Ovary (tissue), 9 donors: ENCODE data around the gene LSAMP. TPM values are rescaled to one million over a fixed set of nuclear protein-coding genes. Genes with fewer than 3 reads are reported as not detected.

Source experiments
- DNase-seq, 5 donors: peaks; one replicate each; pipeline ENCODE4 v3.0.0-alpha.2; 2019 to 2020
- H3K27ac ChIP-seq, 2 donors: fragments of 200-600 bp; one replicate each; pipeline versions ENCODE4 v1.5.1 to v1.8.0; 2019 to 2022
- H3K27me3 ChIP-seq: fragments of 200-600 bp; one replicate; pipeline ENCODE4 v1.8.0; 2022
- H3K36me3 ChIP-seq: fragments of 200-600 bp; sonication (generic); one replicate; pipeline ENCODE4 v1.5.1; 2019
- H3K4me1 ChIP-seq: one replicate; pipeline ENCODE4 v1.8.1; 2013; ENCODE audit warnings: mild to moderate bottlenecking, moderate library complexity; ENCODE audit not compliant: insufficient read depth
- H3K4me3 ChIP-seq: fragments of 200-600 bp; sonication (generic); one replicate; pipeline ENCODE4 v1.5.1; 2017
- H3K9me3 ChIP-seq, 2 donors: fragments of 200-600 bp in 1 of 2; sonication (generic) in 1 of 2; one replicate each; pipeline versions ENCODE4 v1.5.1 to v1.8.1; 2013 to 2019; ENCODE audit warnings: mild to moderate bottlenecking in 1 of 2, moderate library complexity in 1 of 2
- CTCF ChIP-seq, 3 donors: fragments of 450-650 bp in 2 of 3; fragments of 200-600 bp in 1 of 3; IDR thresholded peaks; one replicate each; pipeline versions ENCODE4 v1.5.1 to v1.8.0; 2016 to 2022; ENCODE audit warnings: antibody characterized with exemption in 3 of 3, mild to moderate bottlenecking in 1 of 3
- EP300 ChIP-seq: sonication (generic); formaldehyde crosslinking; IDR thresholded peaks from one replicate; pipeline ENCODE4 v1.6.1; 2017; ENCODE audit warnings: antibody characterized with exemption
- POLR2A ChIP-seq: fragments of 450-650 bp; IDR thresholded peaks from one replicate; pipeline ENCODE4 v1.6.1; 2017; ENCODE audit warnings: antibody characterized with exemption, mild to moderate bottlenecking, moderate library complexity
- WGBS, 3 donors: extraction: QIAGEN DNeasy Blood & Tissue Kit in 1 of 3; methylation state at CpG; one replicate each; pipeline versions ENCODE4 v1.1.5 to v1.1.7; 2013 to 2017; 5-methylcytosine and 5-hydroxymethylcytosine counted together
- intact Hi-C, 4 donors: fragments of 100-400 bp; cut with DNase I; formaldehyde crosslinking; loops; one replicate each; pipeline versions ENCODE4 v1.11.0 to v1.15.1; 2022 to 2023
- polyA plus RNA-seq, 2 donors: library from polyadenylated mRNA; stranded (reverse); fragments of 200-250 nt in 1 of 2; fragments of 350-450 nt in 1 of 2; fragmentation: Illumina TruSeq in 1 of 2; extraction: RNeasy Lipid Tissue Mini Kit (QIAGEN cat#74804) in 1 of 2; gene quantifications; one replicate each; pipeline ENCODE4 v1.2.3, GENCODE V29; 2013 to 2014
- total RNA-seq, 7 donors: library from RNA; depleted of rRNA in 2 of 7; stranded (reverse); fragments of >200 nt in 2 of 7; fragmentation: NEBNext Ultra II Directional in 3 of 7; extraction: Animal tissue kit (Norgen Biotek cat#: 25700) in 3 of 7; gene quantifications; one replicate each; pipeline versions ENCODE4 v1.1.0 to v1.2.4, GENCODE V29; 2016 to 2023
- donor health status: DM: no; HTN: no; CAD: no; lungs with moderate emphysema.
- donor health status: DM: no; HTN: no; CAD: no.
- donor health status: Bipolar disorder and iron deficiency.
- donor health status: DM: yes; HTN: yes; CAD: no.
- donor health status: DM: no; HTN: no; CAD: no.
- donor health status: DM: yes; HTN: yes; CAD: no.

Gene LSAMP
- total and polyA plus RNA-seq, 9 donors: 1.1 to 13.0 (median 5.4) TPM

GRCh38 chr3:116322750-116323375 is 122.4 kb downstream of the LSAMP start:
- no peak for DNase-seq
- WGBS, 3 donors: 89 to 94% (median 91%) methylated on average over 2 of the region's 2 CpGs
- H3K27me3 ChIP-seq: no peaks in the 10 kb centered on the region
- intact Hi-C loops: no loop called here
- no peaks in the 10 kb centered on the region for H3K4me1 ChIP-seq
- H3K4me3 ChIP-seq: no peak overlapping the region
- H3K9me3 ChIP-seq: no peaks in the 10 kb centered on the region
- H3K36me3 ChIP-seq: no peaks in the 10 kb centered on the region
- TF ChIP-seq EP300 (no peak), CTCF (IDR thresholded peaks at IDR 0.05) (no peak), POLR2A (no peak)
- H3K27ac ChIP-seq: no peak overlapping the region

- Histone ChIP-seq H3K4me1 (no peaks in the 10 kb centered on the region), H3K27ac (no peak overlapping the region), H3K36me3 (no peaks in the 10 kb centered on the region), H3K4me3 (no peak overlapping the region), H3K9me3 (no peaks in the 10 kb centered on the region), H3K27me3 (no peaks in the 10 kb centered on the region)
- WGBS, 3 donors: 86 to 90% (median 87%) methylated on average over 1 of the region's 1 CpG
- TF ChIP-seq CTCF (IDR thresholded peaks at IDR 0.05): no peak
- no peak for TF ChIP-seq POLR2A
- no peak for TF ChIP-seq EP300
- intact Hi-C loops: no loop called here
- no peak for DNase-seq
Measured at GRCh38 chr3:116318370-116318769, 126.9 kb downstream of the LSAMP start.

GRCh38 chr3:116316771-116317170 is 128.5 kb downstream of the LSAMP start:
- Histone ChIP-seq H3K27me3 (no peaks in the 10 kb centered on the region), H3K36me3 (no peaks in the 10 kb centered on the region), H3K27ac (no peak overlapping the region), H3K4me1 (no peaks in the 10 kb centered on the region), H3K4me3 (no peak overlapping the region), H3K9me3 (no peaks in the 10 kb centered on the region)
- no peak for DNase-seq
- TF ChIP-seq CTCF (IDR thresholded peaks at IDR 0.05): no peak
- TF ChIP-seq POLR2A: no peak
- TF ChIP-seq EP300: no peak
- 78 to 84% (median 83%) methylated on average over 3 of the region's 3 CpGs for WGBS, 3 donors
- intact Hi-C loops: no loop called here

- WGBS, 3 donors: 46 to 57% (median 50%) methylated on average over 3 of the region's 3 CpGs
Measured at GRCh38 chr3:116314476-116314875, 130.8 kb downstream of the LSAMP start.

More at GRCh38 chr3:116314476-116314875, 130.8 kb downstream of the LSAMP start:
- H3K36me3 ChIP-seq: no peaks in the 10 kb centered on the region
- H3K9me3 ChIP-seq: no peaks in the 10 kb centered on the region
- H3K27me3 ChIP-seq: no peaks in the 10 kb centered on the region
- no peak for TF ChIP-seq POLR2A
- no peak for TF ChIP-seq CTCF (IDR thresholded peaks at IDR 0.05)
- TF ChIP-seq EP300: no peak
- no peaks in the 10 kb centered on the region for H3K4me1 ChIP-seq
- no peak for DNase-seq
- H3K4me3 ChIP-seq: no peak overlapping the region
- intact Hi-C loops: no loop called here
- H3K27ac ChIP-seq: no peak overlapping the region
